NCI-H345 treated with DMSO at 0.1 percent for 48 hours (cell line): ENCODE data around the gene GPC6.

Experiments used
- DNase-seq: peaks from one replicate; lab custom pipeline; 2025; ENCODE audit not compliant: unreplicated experiment; lab: John Stamatoyannopoulos, UW

GPC6 gene

GRCh38 chr13:94014461-94014860 lies 787.9 kb downstream of the GPC6 start:
- DNase-seq, result no peak

GRCh38 chr13:94020426-94020825 lies 793.8 kb downstream of the GPC6 start:
- no peak for DNase-seq

- DNase-seq, result no peak
Measured at GRCh38 chr13:94020833-94021232, 794.2 kb downstream of the GPC6 start.

GRCh38 chr13:94028234-94028633 lies 801.6 kb downstream of the GPC6 start:
- no peak for DNase-seq

GRCh38 chr13:94028650-94029049 lies 802.0 kb downstream of the GPC6 start:
- DNase-seq, result no peak

- no peak for DNase-seq
Measured at GRCh38 chr13:94030415-94031119, 804.0 kb downstream of the GPC6 start.

GRCh38 chr13:94031609-94032008 lies 805.0 kb downstream of the GPC6 start:
- DNase-seq, result no peak

- DNase-seq, result no peak
Measured at GRCh38 chr13:94033098-94033497, 806.5 kb downstream of the GPC6 start.

GRCh38 chr13:94033830-94034642 lies 807.4 kb downstream of the GPC6 start:
- DNase-seq, result no peak

- DNase-seq, result no peak
Measured at GRCh38 chr13:94050039-94050438, 823.4 kb downstream of the GPC6 start.

- no peak for DNase-seq
Measured at GRCh38 chr13:94050686-94051085, 824.1 kb downstream of the GPC6 start.

- no peak for DNase-seq
Measured at GRCh38 chr13:94053986-94054593, 827.5 kb downstream of the GPC6 start.

GRCh38 chr13:94056362-94056990 lies 829.9 kb downstream of the GPC6 start:
- no peak for DNase-seq

- no peak for DNase-seq
Measured at GRCh38 chr13:94057618-94058186, 831.1 kb downstream of the GPC6 start.

- no peak for DNase-seq
Measured at GRCh38 chr13:94058821-94059360, 832.3 kb downstream of the GPC6 start.

- no peak for DNase-seq
Measured at GRCh38 chr13:94061301-94061700, 834.7 kb downstream of the GPC6 start.

- DNase-seq, result no peak
Measured at GRCh38 chr13:94063096-94063495, 836.5 kb downstream of the GPC6 start.

- DNase-seq, result no peak
Measured at GRCh38 chr13:94063848-94064247, 837.2 kb downstream of the GPC6 start.

GRCh38 chr13:94065741-94066140 lies 839.1 kb downstream of the GPC6 start:
- no peak for DNase-seq

- no peak for DNase-seq
Measured at GRCh38 chr13:94073007-94073744, 846.6 kb downstream of the GPC6 start.
